HepG2 (cell line): ENCODE measurements around the gene FBXL2. TPM values are rescaled to one million over a fixed set of nuclear protein-coding genes. Genes with fewer than 3 reads are reported as not detected.

Source experiments
- AGO1 ChIP-seq: fragments of 200-400 bp; formaldehyde crosslinking; IDR thresholded peaks from 2 replicates; pipeline ENCODE4 v1.6.1; 2017; ENCODE audit warnings: mild to moderate bottlenecking, low read depth, low read length, moderate library complexity; ENCODE audit not compliant: poor library complexity, severe bottlenecking
- CEBPZ ChIP-seq: IDR thresholded peaks from 2 replicates; pipeline ENCODE4 v1.6.1; 2012; ENCODE audit warnings: low read length, improper control_type of control experiment
- DBP ChIP-seq: sonication (generic); formaldehyde crosslinking; IDR thresholded peaks from 2 replicates; pipeline ENCODE4 v1.4.0; 2020; ENCODE audit warnings: missing genetic modification reagents; ENCODE audit errors: not compliant biosample characterization
- GMEB1 ChIP-seq: sonication (generic); formaldehyde crosslinking; IDR thresholded peaks from 2 replicates; pipeline ENCODE4 v1.5.1; 2020; ENCODE audit warnings: missing genetic modification reagents, mild to moderate bottlenecking, borderline replicate concordance
- GRHL1 ChIP-seq: sonication (generic); formaldehyde crosslinking; conservative IDR thresholded peaks from 2 replicates; pipeline ENCODE4 v1.8.0; 2022; ENCODE audit warnings: missing genetic modification reagents
- MED13 ChIP-seq: sonication (generic); formaldehyde crosslinking; IDR thresholded peaks from 2 replicates; pipeline ENCODE4 v1.5.0; 2020; ENCODE audit warnings: missing genetic modification reagents
- MED8 ChIP-seq: sonication (generic); formaldehyde crosslinking; IDR thresholded peaks from 2 replicates; pipeline ENCODE4 v1.8.1; 2023; ENCODE audit warnings: mild to moderate bottlenecking, missing genetic modification reagents; ENCODE audit not compliant: insufficient replicate concordance
- MTF1 ChIP-seq: sonication (generic); formaldehyde crosslinking; IDR thresholded peaks from 2 replicates; pipeline ENCODE4 v1.5.0; 2020; ENCODE audit warnings: missing genetic modification reagents
- RXRA ChIP-seq: sonication (generic); formaldehyde crosslinking; IDR thresholded peaks from 2 replicates; pipeline ENCODE4 v1.5.1; 2020; ENCODE audit warnings: missing genetic modification reagents
- SOX6 ChIP-seq, 2 experiments: fragments of 450-650 bp in 1 of 2; sonication (generic) in 1 of 2; formaldehyde crosslinking in 1 of 2; IDR thresholded peaks; 2 replicates each; pipeline versions ENCODE4 v1.4.0 to v1.6.1; 2017 to 2020; ENCODE audit warnings: antibody characterized with exemption in 1 of 2, mild to moderate bottlenecking in 1 of 2, missing genetic modification reagents in 1 of 2
- TEAD2 ChIP-seq: sonication (generic); formaldehyde crosslinking; IDR thresholded peaks from 2 replicates; pipeline ENCODE4 v1.9.0; 2021; ENCODE audit warnings: missing genetic modification reagents
- ZBTB37 ChIP-seq: sonication (generic); formaldehyde crosslinking; IDR thresholded peaks from 2 replicates; pipeline ENCODE4 v1.4.0; 2020; ENCODE audit warnings: mild to moderate bottlenecking, missing genetic modification reagents
- ZNF234 ChIP-seq: sonication (generic); formaldehyde crosslinking; conservative IDR thresholded peaks from 2 replicates; pipeline ENCODE4 v1.5.1; 2020; ENCODE audit warnings: mild to moderate bottlenecking, missing genetic modification reagents
- ZNF264 ChIP-seq: sonication (generic); formaldehyde crosslinking; IDR thresholded peaks from 2 replicates; pipeline ENCODE4 v1.4.0; 2020; ENCODE audit warnings: missing genetic modification reagents
- ZNF563 ChIP-seq: sonication (generic); formaldehyde crosslinking; IDR thresholded peaks from 2 replicates; pipeline ENCODE4 v1.8.0; 2022; ENCODE audit warnings: mild to moderate bottlenecking, moderate library complexity, missing genetic modification reagents
- ZNF577 ChIP-seq: sonication (generic); formaldehyde crosslinking; IDR thresholded peaks from 2 replicates; pipeline ENCODE4 v1.4.0; 2020; ENCODE audit warnings: mild to moderate bottlenecking, low read depth, missing genetic modification reagents, borderline replicate concordance
- ZNF773 ChIP-seq: sonication (generic); formaldehyde crosslinking; IDR thresholded peaks from 2 replicates; pipeline ENCODE4 v1.4.0; 2020; ENCODE audit warnings: missing genetic modification reagents, borderline replicate concordance
- polyA plus RNA-seq, 8 experiments: library from polyadenylated mRNA; depleted of rRNA in 3 of 8; stranded (reverse) in 7 of 8; unstranded in 1 of 8; fragments of >200 nt; fragmentation: Illumina TruSeq in 4 of 8; extraction: Trizol in 4 of 8; gene quantifications; 2 replicates each; pipeline versions ENCODE4 v1.2.1 to v1.2.3, GENCODE V29; 2011 to 2016; ENCODE audit warnings: low read depth in 4 of 8, missing spikeins in 1 of 8, mixed read lengths in 1 of 8; ENCODE audit not compliant: insufficient read depth in 1 of 8
- total RNA-seq, 5 experiments: library from RNA; depleted of rRNA; stranded (reverse); fragments of >200 nt; fragmentation: Illumina TruSeq; extraction: Trizol; gene quantifications; 2 replicates each; pipeline ENCODE4 v1.2.3, GENCODE V29; 2016; ENCODE audit warnings: low read depth in 1 of 5

Gene FBXL2
- total and polyA plus RNA-seq, 2 of the 13 experiments (the other 11 are each of a cell fraction or from before 2014, with no cell fraction given): 1.8 to 5.0 TPM

GRCh38 chr3:33277193-33277882 is at the start of gene FBXL2 (continued):
- TF ChIP-seq ZNF234 (no peak), RXRA (CRISPR knock-in tag) (0 out of 2 replicates have a peak, but pooled peaks have one; percentile 45), GMEB1 (CRISPR knock-in tag) (no peak), GRHL1 (CRISPR knock-in tag) (no peak), MED13 (CRISPR knock-in tag) (no peak), SOX6 (IDR thresholded peaks at IDR 0.05) (no peak), SOX6 (CRISPR knock-in tag; IDR thresholded peaks at IDR 0.05) (no peak), MED8 (CRISPR knock-in tag) (no peak), ZNF577 (CRISPR knock-in tag) (no peak), ZNF773 (no peak), DBP (no peak), ZBTB37 (CRISPR knock-in tag) (no peak), TEAD2 (CRISPR knock-in tag) (no peak), AGO1 (no peak), ZNF563 (no peak), ZNF264 (no peak), CEBPZ (no peak), MTF1 (CRISPR knock-in tag) (no peak)
